ENCODE data around the gene DOCK2.

DNA sequence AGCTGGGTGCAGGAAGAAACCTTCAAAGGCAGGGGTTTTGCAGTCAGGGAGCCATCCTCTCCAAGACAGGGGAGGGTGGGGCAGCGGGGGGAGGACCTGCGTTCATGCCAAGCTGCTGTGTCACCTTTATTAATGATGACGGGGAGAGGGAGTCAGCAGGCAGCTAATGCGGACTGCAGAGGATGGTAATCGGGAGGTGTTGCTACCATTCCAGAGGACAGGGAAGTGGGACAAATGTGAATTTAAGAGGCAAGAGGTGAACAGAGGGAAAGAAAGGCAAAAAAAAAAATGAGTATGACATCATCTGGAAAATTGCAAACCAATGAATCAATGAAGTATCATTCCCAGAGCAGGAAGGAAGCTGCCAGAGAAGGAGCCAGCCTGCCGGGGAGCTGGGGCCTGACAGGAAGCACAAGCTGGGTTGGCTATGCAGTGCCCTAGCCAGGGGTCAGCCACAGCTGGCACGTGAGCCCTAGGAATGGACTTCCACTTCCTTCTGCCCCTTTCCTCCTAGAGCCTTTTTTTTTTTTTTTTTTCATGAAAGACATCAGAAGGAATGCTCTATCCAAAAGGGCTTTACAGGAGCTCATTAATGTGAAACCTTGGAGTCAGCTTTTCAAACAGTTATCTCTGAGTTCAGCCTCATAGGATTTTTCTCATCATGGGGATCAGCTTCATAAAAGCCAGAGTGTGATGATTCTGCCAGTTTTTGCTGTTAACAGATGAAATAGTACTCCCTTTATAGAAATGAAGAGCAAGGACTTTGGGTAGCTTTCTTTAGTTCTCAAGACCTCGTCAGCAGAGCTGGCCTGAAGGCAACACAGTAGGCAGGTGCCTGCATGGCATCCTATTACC is 334.1 kb downstream of the DOCK2 start:
- TF ChIP-seq, protein P1, sequence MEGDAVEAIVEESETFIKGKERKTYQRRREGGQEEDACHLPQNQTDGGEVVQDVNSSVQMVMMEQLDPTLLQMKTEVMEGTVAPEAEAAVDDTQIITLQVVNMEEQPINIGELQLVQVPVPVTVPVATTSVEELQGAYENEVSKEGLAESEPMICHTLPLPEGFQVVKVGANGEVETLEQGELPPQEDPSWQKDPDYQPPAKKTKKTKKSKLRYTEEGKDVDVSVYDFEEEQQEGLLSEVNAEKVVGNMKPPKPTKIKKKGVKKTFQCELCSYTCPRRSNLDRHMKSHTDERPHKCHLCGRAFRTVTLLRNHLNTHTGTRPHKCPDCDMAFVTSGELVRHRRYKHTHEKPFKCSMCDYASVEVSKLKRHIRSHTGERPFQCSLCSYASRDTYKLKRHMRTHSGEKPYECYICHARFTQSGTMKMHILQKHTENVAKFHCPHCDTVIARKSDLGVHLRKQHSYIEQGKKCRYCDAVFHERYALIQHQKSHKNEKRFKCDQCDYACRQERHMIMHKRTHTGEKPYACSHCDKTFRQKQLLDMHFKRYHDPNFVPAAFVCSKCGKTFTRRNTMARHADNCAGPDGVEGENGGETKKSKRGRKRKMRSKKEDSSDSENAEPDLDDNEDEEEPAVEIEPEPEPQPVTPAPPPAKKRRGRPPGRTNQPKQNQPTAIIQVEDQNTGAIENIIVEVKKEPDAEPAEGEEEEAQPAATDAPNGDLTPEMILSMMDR (conservative IDR thresholded peaks at IDR 0.05; ENCODE audit: low read length) = no peak
- TF ChIP-seq EZH2phosphoT487 (IDR thresholded peaks at IDR 0.05; ENCODE audit: borderline replicate concordance, low read depth, low read length) = no peak

All from OCI-LY7 (cell line).